ENCODE results near the gene TRIP12. TPM values are rescaled to one million over a fixed set of nuclear protein-coding genes. Genes with fewer than 3 reads are reported as not detected.
A peak's percentile ranks its signal among the peaks of the same experiment; 100 is the strongest.

Gene TRIP12
- total RNA-seq, 1 experiment from 2014 or later: 368 TPM

DNA sequence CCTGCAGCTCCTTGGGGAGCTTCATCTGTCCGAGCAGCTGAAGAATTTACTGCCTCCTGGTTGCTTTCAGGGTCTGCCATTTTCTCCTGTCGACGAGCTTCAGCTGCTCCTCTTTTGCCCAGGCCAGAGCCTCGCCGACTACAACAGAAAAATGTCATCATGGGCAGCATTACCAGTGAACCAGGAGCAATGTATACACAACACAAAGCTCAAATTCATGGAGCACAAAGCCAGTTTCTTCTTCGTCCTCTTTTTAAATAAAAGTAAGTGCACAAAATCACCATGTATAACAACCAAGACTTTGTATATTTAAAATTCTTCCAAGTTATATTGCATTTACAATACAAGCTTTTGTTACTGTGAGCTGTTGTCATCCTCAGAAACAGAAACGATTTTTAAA lies 85.0 kb downstream of the TRIP12 start:
- CTCF ChIA-PET: interaction anchor here (0.6 kb wide), 1 partner anchor 568 kb away, joined by 3 read pairs; no protein-coding TSS in a partner anchor
- Histone ChIP-seq H3K4me1 (ENCODE audit: control insufficient read depth, insufficient read depth, low read length) (no peaks in the 10 kb centered on the region), H3K9me3 (ENCODE audit: control insufficient read depth, insufficient read depth, low read depth, low read length) (no peaks in the 10 kb centered on the region), H3K27ac (ENCODE audit: low read length) (no peak overlapping the region), H3K4me3 (ENCODE audit: low read depth in 2 of 2, low read length in 2 of 2) (no peak overlapping the region), H3K27me3 (ENCODE audit: control insufficient read depth, insufficient read depth, low read length) (no peaks in the 10 kb centered on the region), H3K36me3 (ENCODE audit: control insufficient read depth, insufficient read depth, low read length) (peaks cover 27% of the 10 kb centered on the region)
- no peak for DNase-seq (ENCODE audit: low read depth, low spot score)
- BruUV-seq (replicated peaks): no TSS peak
- intact Hi-C loops (cut with micrococcal nuclease; ENCODE audit: unreplicated experiment): no loop called here
- TF ChIP-seq, protein P1, sequence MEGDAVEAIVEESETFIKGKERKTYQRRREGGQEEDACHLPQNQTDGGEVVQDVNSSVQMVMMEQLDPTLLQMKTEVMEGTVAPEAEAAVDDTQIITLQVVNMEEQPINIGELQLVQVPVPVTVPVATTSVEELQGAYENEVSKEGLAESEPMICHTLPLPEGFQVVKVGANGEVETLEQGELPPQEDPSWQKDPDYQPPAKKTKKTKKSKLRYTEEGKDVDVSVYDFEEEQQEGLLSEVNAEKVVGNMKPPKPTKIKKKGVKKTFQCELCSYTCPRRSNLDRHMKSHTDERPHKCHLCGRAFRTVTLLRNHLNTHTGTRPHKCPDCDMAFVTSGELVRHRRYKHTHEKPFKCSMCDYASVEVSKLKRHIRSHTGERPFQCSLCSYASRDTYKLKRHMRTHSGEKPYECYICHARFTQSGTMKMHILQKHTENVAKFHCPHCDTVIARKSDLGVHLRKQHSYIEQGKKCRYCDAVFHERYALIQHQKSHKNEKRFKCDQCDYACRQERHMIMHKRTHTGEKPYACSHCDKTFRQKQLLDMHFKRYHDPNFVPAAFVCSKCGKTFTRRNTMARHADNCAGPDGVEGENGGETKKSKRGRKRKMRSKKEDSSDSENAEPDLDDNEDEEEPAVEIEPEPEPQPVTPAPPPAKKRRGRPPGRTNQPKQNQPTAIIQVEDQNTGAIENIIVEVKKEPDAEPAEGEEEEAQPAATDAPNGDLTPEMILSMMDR (IDR thresholded peaks at IDR 0.05): no peak
- no peak for TF ChIP-seq SIN3A (IDR thresholded peaks at IDR 0.05; ENCODE audit: borderline replicate concordance, insufficient read depth, low read depth, low read length)
- TF ChIP-seq, protein P2, sequence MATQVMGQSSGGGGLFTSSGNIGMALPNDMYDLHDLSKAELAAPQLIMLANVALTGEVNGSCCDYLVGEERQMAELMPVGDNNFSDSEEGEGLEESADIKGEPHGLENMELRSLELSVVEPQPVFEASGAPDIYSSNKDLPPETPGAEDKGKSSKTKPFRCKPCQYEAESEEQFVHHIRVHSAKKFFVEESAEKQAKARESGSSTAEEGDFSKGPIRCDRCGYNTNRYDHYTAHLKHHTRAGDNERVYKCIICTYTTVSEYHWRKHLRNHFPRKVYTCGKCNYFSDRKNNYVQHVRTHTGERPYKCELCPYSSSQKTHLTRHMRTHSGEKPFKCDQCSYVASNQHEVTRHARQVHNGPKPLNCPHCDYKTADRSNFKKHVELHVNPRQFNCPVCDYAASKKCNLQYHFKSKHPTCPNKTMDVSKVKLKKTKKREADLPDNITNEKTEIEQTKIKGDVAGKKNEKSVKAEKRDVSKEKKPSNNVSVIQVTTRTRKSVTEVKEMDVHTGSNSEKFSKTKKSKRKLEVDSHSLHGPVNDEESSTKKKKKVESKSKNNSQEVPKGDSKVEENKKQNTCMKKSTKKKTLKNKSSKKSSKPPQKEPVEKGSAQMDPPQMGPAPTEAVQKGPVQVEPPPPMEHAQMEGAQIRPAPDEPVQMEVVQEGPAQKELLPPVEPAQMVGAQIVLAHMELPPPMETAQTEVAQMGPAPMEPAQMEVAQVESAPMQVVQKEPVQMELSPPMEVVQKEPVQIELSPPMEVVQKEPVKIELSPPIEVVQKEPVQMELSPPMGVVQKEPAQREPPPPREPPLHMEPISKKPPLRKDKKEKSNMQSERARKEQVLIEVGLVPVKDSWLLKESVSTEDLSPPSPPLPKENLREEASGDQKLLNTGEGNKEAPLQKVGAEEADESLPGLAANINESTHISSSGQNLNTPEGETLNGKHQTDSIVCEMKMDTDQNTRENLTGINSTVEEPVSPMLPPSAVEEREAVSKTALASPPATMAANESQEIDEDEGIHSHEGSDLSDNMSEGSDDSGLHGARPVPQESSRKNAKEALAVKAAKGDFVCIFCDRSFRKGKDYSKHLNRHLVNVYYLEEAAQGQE (IDR thresholded peaks at IDR 0.05; ENCODE audit: insufficient read depth in 1 of 2, low read depth in 2 of 2, low read length in 1 of 2): no peak
- no peak for ATAC-seq
- POLR2A ChIA-PET: no interaction called here
- in situ Hi-C loops (cut with HindIII; ENCODE audit: low pct_unique_long_range_greater_than_20kb, low sequenced_read_pairs): no loop called here

DNA sequence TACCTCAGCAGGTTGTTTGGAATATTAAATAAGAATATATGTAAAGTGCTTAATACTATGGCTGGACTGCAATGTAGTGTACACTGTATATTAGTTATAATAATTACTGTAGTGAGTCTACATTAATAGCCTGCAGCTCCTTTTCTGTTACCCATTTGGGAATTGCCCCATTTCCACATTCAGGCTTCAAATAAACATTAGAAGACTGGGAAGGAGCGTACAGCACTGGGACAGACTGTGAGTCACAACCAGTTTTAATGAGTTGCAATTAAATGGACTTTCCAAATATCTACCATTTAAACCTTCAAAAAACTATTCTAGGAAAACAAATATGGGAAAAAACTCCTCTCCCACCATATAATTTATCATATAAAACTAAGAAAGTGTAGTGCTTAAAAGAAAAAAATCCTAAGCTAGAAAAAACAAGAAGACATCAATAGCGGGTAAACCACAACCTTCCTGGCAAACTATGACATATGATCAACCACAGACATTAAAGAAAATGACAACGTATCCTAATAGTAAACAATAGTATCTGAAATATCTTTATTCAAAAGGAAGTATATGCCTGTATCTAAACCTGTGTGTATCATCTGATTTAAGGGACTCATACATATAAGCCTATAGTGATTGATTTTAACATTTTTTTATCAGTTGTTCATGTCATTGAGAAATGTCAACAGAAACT lies 86.1 kb downstream of the TRIP12 start:
- CTCF ChIA-PET: no interaction called here
- Histone ChIP-seq H3K4me3 (ENCODE audit: low read depth in 2 of 2, low read length in 2 of 2) (no peak overlapping the region), H3K36me3 (ENCODE audit: control insufficient read depth, insufficient read depth, low read length) (peaks cover 22% of the 10 kb centered on the region), H3K27ac (ENCODE audit: low read length) (no peak overlapping the region), H3K27me3 (ENCODE audit: control insufficient read depth, insufficient read depth, low read length) (no peaks in the 10 kb centered on the region), H3K9me3 (ENCODE audit: control insufficient read depth, insufficient read depth, low read depth, low read length) (no peaks in the 10 kb centered on the region), H3K4me1 (ENCODE audit: control insufficient read depth, insufficient read depth, low read length) (no peaks in the 10 kb centered on the region)
- POLR2A ChIA-PET: interaction anchor here (0.7 kb wide), 1 partner anchor 28 kb away, joined by 7 read pairs; no protein-coding TSS in a partner anchor
- BruUV-seq (replicated peaks): TSS peak; percentile 6
- ATAC-seq: no peak
- intact Hi-C loops (cut with micrococcal nuclease; ENCODE audit: unreplicated experiment) (no loop called here), in situ Hi-C loops (cut with HindIII; ENCODE audit: low pct_unique_long_range_greater_than_20kb, low sequenced_read_pairs) (no loop called here)
- no peak for DNase-seq (ENCODE audit: low read depth, low spot score)
- no peak for TF ChIP-seq TCF7L2 (IDR thresholded peaks at IDR 0.05; ENCODE audit: low read depth, low read length)
- TF ChIP-seq, protein P1 (IDR thresholded peaks at IDR 0.05): no peak
- TF ChIP-seq, protein P2 (IDR thresholded peaks at IDR 0.05; ENCODE audit: insufficient read depth in 1 of 2, low read depth in 2 of 2, low read length in 1 of 2): no peak
- no peak for TF ChIP-seq POLR2AphosphoS5 (IDR thresholded peaks at IDR 0.05; ENCODE audit: low read depth, low read length)
- no peak for TF ChIP-seq SIN3A (IDR thresholded peaks at IDR 0.05; ENCODE audit: borderline replicate concordance, insufficient read depth, low read depth, low read length)
